IPS DF 19.7 (cell line): Measurements from ENCODE around the gene APOL6.
"Not testable (repeated sequence)": the region's sequence is repeated elsewhere in the genome, so short reads cannot be mapped to it uniquely, and the experiment has no call there.

Experiments
- DNase-seq: peaks from one replicate; pipeline ENCODE4 v3.0.0-alpha.2; 2013; ENCODE audit warnings: low read depth, low spot score

The APOL6 gene

DNA sequence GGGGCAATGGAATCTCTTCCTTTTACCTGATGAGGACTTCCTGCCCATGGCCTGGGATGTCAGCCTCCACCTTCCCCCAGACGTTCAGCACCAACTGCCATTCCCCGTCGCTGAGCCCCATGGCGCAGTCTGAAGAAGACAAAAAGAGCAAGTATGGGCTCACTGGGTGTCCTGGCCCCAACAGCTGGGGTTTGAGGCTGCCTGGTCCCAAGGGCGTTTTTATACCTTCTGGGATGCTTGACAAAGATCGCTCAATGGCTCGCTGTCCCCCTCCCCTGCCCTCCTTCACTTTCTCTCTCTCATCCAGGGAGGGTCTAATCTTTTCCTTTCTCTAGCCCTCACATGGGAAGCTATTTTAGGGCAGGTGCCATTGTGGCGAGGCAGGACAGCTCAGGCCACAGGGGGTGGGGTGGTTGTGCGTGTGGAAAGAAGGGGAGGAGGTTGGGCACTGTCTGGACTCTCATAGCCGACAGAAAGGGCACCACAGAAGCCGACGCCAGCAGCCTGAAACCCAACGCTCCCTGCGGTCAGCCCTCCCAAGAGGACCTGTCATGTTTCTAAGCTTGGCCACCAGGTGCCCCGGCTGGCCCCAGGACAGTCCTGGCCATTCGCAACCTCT lies 31.0 kb upstream of the APOL6 start, which contains the start of gene MB:
Gene MB (minus strand): TSS at position 193 of the 619 bp plus-strand sequence. CDS start 72 bp downstream, at position 121.
- DNase-seq = no peak

DNA sequence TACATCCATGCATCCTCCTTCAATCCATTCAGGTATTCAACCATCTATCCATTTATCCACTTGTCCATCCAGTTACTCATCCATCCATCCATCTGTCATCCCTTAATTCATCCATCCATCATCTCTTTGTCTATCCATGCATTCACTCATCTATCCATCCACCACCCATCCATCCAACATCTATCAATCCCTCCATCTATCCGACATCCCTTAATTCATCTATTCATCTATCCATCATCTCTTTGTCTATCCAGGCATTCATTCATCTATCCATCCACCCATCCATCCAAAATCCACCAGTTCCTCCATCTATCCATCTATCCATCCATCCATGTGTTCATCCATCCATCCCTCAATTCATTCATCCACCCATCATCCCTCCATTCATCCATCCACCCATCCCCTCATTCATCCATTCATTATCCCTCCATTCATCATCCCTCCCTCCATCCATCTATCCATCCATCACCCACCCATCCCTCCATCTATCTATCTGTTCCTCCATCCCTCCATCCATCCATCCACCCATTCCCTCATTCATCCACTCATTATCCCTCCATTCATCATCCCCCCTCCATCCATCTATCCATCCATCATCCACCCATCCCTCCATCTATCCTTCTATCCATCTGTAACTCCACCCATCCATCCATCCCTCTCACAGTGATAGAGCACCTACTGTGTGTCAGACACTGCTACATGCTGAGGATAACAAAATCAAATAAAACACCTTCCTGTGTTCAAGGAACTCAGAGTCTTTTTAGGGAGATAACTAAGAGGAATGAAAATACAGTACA lies 29.6 kb upstream of the APOL6 start:
- DNase-seq = no peak

DNA sequence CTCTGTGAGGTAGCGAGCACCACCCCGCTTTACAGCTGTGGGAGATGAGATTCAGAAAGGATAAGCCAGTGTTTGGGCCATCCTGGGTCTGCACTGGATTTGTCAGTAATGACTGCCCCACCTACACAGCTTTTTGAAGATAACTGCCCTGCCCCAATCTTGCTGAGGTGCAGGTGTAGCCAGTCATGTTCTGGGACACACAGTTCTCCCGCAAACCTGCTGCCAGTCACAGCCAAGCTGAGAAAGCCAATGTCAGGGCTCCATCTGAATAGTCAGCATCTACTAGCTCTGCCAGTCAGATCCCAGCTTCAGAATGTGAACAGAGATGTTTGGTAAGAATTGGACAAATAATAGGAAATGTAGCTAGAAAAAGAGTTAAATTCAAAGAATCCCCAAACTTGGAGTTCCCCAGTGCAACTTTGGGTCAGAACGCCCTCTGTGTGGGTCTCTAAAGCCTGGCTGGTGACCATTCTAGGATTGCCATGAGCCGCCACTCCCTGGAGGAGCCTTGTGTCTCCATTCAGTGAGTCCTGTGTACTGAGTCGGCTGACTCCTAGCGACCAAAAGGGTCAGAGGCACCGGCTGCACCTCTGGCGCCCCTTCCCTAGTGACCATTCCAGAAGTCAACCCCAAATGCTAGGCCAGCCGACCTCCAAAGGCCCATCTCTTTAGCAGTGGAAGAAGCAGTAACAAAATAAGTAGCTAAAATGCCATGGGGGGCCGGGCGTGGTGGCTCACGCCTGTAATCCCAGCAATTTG lies 28.7 kb upstream of the APOL6 start:
- no peak for DNase-seq

DNA sequence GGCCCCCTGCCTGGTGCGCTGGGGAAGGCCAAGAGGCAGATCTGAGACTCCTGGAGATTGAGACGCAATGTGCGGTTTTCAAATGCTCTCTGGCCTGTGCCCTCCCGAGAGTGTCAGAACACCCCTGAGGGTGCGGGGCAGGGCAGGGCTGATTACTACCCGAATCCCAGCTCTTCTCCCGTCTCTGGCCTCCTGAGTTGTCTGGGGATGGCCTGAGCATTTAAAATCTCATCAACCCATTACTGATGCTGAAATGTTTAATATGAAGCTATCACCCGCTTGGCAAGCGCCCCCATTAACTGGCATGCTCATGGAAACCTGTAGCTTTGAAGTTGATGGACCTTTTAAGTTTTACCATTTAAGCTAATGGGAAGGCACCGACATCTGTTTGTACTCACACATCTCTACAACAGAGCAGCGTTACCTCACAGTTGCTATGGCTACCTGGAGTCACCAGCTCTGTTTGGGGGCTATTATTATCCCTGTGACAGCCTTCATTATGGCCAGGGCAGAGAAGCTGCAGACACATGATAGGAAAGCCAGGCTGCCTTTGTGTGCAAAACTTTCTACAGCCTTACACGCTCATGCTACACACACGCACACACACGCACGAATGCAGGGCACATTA lies 27.5 kb upstream of the APOL6 start:
- no peak for DNase-seq

DNA sequence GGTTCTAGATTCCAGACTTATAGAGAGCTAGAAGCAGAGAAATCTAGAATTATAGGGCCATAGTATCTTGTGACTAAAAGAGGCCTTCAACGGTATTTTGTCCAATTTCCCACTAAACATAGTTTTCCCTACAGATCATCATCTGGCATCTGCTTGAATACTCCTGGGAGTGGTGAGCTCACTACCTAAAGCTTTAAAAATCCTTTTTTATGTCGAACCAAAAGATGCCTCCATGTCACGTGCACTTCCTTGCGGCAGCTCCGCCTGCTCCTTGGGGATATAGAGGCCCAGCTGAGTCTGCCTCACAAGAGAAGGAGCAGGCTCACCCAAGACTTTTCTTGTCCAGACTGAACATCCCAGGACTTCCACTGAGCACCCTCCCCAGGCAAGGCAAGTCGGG lies 26.8 kb upstream of the APOL6 start:
- DNase-seq = no peak

DNA sequence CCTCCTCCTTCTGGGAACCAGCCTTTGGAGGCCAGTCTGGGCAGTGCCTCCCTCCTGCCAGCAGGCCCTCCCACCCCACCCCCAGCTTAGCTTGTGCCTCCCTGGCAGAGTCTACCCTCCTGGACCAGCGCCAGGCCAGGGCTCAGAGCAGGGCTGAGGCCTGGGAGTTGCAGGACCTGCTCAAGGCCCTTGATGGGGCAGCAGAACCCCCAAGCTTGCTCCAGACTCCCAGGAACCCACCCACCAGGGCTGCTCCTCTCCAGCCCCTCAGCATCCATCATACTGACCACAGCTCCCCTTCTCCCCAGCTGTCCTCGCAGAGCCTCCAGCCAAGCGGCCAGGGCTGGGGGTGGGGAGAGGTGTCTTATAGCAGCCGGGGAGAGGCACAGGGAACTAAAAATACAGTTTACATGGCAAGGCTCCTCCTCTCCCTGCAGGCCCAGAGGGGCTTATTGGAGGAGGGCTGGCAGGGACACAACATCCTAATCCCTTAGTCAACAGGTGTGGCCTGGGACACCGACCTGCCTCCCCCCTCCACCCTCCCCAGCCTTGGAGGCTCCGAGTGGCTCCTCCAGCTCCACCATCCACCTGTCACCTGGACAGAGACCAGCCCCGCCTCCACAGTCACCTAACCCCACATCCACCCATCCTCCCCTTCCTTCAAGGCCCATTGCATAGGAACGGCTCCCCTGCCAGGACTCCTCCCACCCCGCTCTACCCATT lies 25.9 kb upstream of the APOL6 start:
- DNase-seq = no peak

DNA sequence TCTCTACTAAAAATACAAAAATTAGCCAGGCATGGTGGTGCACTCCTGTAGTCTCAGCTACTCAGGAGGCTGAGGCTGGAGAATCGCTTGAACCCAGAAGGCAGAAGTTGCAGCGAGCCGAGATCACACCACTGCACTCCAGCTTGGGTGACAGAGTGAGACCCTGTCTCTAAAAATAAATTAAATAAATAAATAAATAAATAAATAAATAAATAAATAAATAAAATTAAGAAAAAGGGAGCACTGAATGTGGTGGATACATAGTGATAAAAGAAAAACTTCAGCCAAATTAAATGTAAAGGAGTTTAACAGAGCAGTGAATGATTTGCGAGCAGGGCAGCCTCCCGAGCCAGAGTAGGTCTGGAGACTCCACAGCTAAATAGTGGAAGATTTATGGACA lies 24.4 kb upstream of the APOL6 start:
- not testable (repeated sequence) for DNase-seq

DNA sequence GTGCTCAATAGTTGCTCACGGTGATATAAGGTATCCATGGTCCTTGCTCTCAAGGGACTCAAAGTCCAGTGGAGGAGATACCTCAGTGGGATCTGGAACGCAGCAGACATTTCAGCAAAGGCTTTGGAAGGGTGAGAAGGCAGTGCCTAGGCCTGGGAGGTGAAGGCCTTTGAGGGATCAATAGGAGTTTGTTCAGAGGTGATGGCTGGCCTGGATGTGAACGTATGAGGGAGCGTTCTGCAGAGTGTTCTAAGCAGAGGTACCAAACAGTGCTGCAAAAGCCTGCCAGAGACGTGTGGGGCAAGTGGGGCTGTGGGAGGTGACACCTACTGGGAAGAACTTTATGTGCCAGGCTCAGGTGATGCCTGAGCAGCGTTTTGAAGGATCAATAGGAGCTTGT lies 23.7 kb upstream of the APOL6 start:
- DNase-seq = no peak

DNA sequence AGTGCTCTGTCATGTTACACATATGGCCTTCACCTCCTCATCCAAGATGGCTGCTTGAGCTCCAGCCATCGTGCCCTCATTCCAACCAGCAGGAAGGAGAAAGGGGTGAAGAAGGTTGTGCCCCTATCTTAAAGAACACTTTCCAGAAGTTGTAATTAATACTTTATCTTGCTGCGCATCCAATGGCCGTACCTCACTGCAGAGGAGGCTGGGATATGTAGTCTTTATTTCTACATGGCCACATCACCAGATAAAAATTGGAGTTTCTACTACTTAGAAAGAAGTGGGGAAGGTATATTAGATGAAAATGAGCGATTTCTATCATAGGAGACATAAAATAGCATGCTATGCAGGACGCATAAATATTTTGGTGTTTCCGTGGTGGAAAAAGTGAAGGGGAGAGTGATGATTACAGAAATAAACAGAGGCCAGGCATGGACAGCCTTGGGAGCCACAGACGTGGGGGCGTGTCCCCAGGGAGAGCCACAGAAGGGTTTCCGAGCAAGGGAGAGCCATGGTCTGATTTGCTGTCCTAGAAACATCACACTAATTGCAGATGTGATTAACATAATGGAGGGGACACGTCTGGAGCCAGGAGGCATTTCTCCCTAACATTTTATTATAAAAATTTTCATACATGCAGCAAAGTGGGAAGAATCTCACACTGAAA lies 22.3 kb upstream of the APOL6 start:
- DNase-seq = no peak

DNA sequence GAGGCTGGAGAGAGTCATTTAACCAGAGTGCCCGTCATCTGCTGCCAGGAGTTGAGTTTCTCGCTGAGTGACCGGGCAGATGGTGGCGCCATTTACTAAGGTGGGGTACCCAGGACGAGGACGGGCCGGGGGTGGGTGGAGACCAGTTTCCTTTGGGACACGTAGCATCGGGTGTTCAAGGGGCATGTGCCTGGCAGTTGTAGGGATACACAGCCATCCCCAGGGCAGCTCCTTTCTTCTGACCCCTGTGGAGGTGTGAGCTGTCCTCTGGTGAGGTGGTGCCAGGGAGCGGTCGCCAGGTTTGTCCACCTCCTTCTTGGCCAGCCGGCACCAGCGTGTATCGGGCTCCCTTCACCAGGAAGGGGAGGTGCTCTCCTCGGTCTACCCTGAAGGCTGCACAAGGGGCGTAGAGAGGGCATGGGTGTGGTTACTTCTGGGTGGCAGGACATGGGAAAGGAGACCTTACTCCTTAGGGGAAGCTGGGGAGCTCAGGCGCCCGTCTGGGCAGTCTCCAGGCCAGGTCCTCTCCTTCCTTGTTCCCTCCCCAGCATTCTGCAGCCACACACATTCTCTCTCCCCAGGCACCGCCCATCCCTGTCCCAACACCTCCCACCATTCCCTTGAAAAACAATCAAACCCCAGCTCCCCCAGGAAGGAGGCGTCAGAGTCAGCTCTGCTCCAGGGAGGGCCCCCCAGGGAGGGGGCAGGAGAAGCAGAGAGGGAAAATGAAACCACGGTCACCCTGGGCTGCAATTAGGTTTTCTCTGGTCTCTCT lies 20.8 kb upstream of the APOL6 start:
- DNase-seq = no peak

DNA sequence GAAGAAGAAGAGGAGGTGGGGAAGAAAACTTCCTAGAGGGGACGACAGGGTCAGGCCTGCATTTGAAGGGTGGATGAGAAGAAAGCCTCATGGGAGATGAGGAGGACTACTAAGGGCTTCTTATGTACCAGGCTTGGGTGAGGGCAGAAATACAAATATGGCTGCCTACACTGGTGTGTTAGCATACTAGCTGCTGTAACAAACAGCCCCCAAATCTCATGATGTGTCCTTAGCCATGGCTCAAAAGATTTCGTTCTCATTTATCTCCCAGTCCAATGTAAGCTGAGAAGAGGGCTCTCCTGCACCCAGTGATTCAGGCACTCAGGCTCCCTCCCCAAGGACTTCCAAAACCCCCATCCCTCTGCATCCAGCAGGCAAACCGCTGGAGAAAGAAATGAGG lies 19.5 kb upstream of the APOL6 start:
- no peak for DNase-seq

DNA sequence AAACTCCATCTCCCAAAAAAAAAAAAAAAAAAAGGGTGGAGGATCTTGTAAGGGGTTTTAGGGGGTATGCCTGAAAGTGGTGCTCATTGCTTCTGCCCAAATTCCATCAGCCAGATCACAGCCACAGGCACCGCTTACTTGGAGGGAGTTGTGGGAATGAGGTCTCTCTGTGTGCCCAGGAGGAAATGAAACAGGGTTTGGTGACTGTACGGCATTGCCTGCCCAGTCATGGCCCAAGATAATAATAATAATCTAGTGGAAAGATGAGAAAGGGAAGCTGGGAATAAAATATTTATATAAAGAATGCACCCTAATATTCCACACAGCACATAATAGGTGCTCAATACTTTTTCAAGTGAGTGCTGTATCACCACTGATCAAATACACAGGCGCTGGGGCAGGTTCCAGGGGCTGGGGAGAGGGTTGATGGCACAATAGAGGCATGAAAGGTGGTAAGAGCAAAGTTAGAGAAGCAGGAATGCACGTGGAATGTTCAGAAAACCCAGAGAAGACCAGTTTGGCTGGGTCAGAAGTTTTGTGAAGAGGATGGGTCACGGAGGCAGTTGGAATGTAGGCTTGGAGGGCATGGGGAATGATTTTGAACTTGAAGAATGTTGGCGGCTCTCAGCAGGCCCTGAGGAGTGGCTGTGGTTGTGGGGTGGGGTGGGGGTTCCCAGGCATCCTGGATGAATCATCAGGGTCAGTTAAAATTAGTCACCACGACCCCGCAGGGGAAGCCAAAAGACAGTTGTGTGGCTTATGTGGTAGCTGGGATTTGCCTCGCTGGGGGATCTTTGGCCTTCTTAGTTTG lies 18.6 kb upstream of the APOL6 start:
- no peak for DNase-seq

DNA sequence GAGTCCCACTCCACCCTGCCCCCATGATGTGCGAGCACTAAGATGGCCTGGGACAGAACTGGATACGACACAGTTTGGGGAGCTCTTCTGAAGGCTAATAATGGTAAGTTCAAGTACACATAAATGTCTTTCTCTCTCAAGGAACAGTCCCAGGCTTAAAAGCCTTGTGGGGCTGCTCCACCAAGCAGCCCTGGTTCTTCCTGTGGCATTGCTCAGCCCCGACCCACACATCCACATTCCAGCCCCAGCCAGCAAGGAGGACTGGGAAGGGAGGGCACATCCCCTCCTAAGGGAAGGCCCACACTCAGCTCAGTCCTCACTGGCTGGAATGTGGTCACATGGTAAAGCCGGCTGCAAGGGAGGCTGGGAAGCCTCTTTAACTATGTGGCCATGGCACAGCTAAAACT lies 17.9 kb upstream of the APOL6 start:
- DNase-seq = no peak

DNA sequence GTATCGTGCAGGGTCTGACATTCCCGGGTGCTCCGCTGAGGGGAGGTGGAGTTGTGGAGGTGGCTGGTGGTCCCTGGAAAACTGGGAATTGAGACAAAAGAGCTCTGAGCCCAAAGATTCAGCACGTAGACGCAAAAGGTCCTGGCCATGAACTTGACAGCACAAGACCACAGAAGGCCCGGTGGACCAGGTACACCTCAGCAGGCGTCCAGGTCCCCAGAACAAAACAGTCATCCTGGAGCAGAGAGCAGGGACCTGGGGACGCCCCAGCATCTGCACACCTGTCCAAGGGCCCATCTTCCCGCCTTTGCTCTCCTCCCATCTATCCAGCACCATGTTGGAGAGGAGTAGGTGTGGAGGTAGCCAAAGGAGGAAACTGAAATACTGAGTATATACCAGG lies 17.4 kb upstream of the APOL6 start:
- DNase-seq = no peak

DNA sequence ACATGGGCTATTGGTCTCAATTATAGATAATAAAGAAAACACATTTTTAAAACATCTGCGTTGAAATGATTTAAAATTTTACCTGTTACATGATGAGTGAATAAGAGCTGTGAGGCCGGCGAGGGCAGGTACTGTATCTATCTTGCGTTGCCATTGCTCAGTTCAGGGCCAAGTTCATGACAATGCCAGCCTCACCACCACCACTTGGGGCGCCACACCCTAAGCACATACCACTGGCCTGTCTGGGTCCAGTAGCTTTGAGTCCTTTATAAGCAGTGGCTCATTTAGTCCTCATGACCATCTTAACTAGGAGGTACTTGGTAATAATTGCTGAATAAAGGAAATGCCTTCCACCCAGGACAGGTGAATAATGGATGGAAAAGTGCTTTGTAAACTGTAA lies 16.6 kb upstream of the APOL6 start:
- no peak for DNase-seq

DNA sequence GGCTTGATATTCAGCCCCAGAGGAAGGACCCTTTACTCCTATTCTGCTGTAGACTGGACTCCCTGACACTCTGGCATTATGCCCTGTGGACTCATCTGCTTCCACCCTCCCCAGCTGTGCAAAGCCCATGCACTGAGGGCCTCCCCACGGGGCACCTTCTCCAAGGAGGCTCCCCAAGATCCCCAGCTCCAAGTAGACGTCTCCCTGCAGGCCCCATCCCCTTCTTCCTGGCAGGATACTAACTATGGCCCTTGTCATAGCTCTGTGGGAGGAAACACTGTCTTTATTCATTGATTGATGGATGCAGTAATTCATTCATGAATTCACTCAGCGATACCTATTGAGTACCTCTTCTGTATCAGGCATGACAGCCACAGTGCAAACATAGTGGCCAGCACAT lies 15.3 kb upstream of the APOL6 start:
- DNase-seq = no peak

DNA sequence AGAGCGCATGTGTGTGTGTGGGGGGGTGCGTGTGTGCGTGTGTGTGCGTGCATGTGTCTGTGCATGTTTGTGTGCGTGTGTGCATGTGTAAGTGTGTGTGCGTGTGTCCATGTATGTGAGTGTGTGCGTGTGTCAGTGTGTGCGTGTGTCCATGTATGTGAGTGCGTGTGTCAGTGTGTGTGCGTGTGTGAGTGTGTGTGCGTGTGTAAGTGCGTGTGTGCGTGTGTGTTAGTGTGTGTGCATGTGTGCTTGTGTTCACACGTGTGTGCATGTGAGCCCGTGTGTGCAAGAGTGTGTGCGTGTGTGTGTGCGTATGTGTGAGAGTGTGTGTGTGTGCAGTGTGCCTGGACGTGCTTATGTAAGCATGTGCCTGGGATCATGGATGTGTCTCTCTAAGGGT lies 14.7 kb upstream of the APOL6 start:
- no peak for DNase-seq

DNA sequence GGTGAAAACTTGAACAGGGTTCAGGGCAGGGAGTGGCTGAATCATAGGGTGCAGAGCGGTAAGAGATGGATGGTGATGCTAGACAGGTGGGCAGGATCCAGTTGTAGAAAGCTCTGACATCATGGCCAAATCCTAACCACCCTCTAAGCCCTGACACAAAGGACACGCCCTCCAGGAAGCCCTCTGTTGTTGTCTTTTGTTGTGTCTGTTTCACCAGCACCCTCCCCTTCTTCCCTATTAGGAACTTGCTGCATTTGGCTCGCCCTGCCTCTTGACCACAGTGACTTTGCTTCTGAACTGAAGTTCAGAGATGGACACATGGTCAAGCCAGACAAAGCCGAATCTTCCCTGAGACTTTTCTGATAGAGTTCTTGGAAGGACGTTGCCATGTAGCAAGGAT lies 14.2 kb upstream of the APOL6 start:
- DNase-seq = no peak

DNA sequence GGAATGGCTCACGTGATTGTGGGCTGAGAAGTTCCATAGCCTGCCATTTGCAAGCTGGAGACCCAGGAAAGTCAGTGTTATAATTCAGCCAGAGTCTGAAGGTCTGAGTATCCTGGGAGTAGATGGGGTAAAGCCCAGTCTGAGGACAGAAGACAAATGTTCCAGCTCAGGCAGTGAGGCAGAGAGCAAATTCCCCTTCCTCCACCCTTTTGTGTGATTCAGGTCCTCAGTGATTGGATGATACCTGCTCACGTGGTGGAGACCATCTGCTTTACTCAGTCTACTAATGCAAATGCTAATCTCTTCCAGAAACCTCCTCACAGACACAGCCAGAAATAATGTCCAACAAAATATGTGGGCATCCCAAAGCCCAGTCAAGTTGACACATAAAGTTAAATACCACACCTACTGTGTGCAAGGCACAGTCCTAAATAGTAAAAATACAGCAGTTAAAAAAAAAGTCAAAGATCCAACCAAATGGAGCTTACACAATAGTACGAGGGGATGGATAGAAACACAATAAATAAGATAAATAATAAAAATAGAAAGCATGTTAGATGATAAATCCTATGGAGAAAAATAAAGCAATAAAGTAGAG lies 13.2 kb upstream of the APOL6 start:
- DNase-seq = no peak
